K562 (cell line): ENCODE measurements around the gene CTNNA3. TPM values are rescaled to one million over a fixed set of nuclear protein-coding genes. Genes with fewer than 3 reads are reported as not detected.

ENCODE experiments used
- ATAC-seq: fragments of 200-7000 bp; cut with Tn5 transposase; 3 replicates; pipeline ENCODE4 v1.9.1; 2020; ENCODE audit warnings: moderate library complexity
- BruUV-seq: library from RNA; stranded (reverse); fragments of 400-500 nt; replicated peaks from 2 replicates; lab custom pipeline; 2021; lab: Mats Ljungman, UMichigan
- CTCF ChIA-PET: fragments of 300-600 bp; formaldehyde crosslinking; extraction: SDS; loops from one replicate; lab custom pipeline; 2021; ENCODE audit warnings: low intra/inter-chr PET ratio; lab: Yijun Ruan, JAX
- POLR2A ChIA-PET: fragments of 300-600, 350-650 bp; sonication (Branson Sonifier 250); formaldehyde crosslinking; extraction: SDS; loops from one replicate; lab custom pipeline; 2021; ENCODE audit warnings: antibody characterized with exemption, inconsistent platforms; lab: Yijun Ruan, JAX
- DNase-seq, 4 experiments: peaks; one replicate each; pipeline versions ENCODE4 v3.0.0 to v3.0.0-alpha.2; 2011 to 2018; ENCODE audit warnings: low spot score in 3 of 4, mixed read lengths in 3 of 4; ENCODE audit errors: extremely low read depth in 1 of 4
- FAIRE-seq: peaks from 2 replicates; lab custom pipeline; 2011; peaks lifted over from hg19 to GRCh38; lab: Jason Lieb, UNC
- H2AFZ ChIP-seq: 2 replicates; pipeline ENCODE4 v1.6.0; 2011; ENCODE audit warnings: low read depth, low read length, control low read depth, inconsistent platforms
- H3K27ac ChIP-seq: fragments of 200-600 bp; 3 replicates; pipeline ENCODE4 v1.8.0; 2011; ENCODE audit warnings: low read depth, mild to moderate bottlenecking, control low read depth, inconsistent platforms, low read length, moderate library complexity, mixed read lengths; ENCODE audit errors: extremely low read depth
- H3K27me3 ChIP-seq, 2 experiments: fragments of 300-600 bp in 1 of 2; 2 replicates in 1 of 2; 3 replicates in 1 of 2; pipeline versions ENCODE4 v1.6.0 to v1.8.0; 2011; ENCODE audit warnings: inconsistent platforms in 2 of 2, low read length in 2 of 2, mild to moderate bottlenecking in 1 of 2, mixed read lengths in 1 of 2, moderate library complexity in 1 of 2; ENCODE audit not compliant: control insufficient read depth in 2 of 2, insufficient read depth in 2 of 2
- H3K36me3 ChIP-seq: fragments of 300-600 bp; 3 replicates; pipeline ENCODE4 v1.8.0; 2011; ENCODE audit warnings: mild to moderate bottlenecking, low read length, inconsistent platforms; ENCODE audit not compliant: control insufficient read depth, insufficient read depth
- H3K4me1 ChIP-seq, 2 experiments: fragments of 200-600 bp in 1 of 2; replicated peaks in 1 of 2; 2 replicates in 1 of 2; 3 replicates in 1 of 2; pipeline versions ENCODE4 v1.5.1 to v1.8.0; 2011; ENCODE audit warnings: inconsistent platforms in 2 of 2, low read length in 2 of 2, mild to moderate bottlenecking in 1 of 2, mixed read lengths in 1 of 2, moderate library complexity in 1 of 2; ENCODE audit not compliant: control insufficient read depth in 2 of 2, insufficient read depth in 2 of 2
- H3K4me2 ChIP-seq: 2 replicates; pipeline ENCODE4 v1.6.1; 2011; ENCODE audit warnings: low read length, control low read depth, inconsistent platforms, mixed read lengths; ENCODE audit not compliant: insufficient read depth
- H3K4me3 ChIP-seq: fragments of 200-600 bp; sonication (generic), shearing (Covaris generic); 2 replicates; pipeline ENCODE4 v1.5.1; 2016; ENCODE audit warnings: control low read depth, inconsistent platforms
- H3K79me2 ChIP-seq: fragments of 200-600 bp; 3 replicates; pipeline ENCODE4 v1.8.0; 2011; ENCODE audit warnings: low read length, inconsistent platforms; ENCODE audit not compliant: control insufficient read depth, insufficient read depth
- H3K9ac ChIP-seq, 2 experiments: 2 replicates each; pipeline versions ENCODE4 v1.6.0 to v1.6.1; 2011; ENCODE audit warnings: low read depth in 2 of 2, low read length in 2 of 2, control low read depth in 1 of 2, inconsistent platforms in 1 of 2, mild to moderate bottlenecking in 1 of 2, mixed read lengths in 1 of 2; ENCODE audit not compliant: insufficient read depth in 1 of 2
- H3K9me1 ChIP-seq: one replicate; pipeline ENCODE4 v1.6.0; 2011; ENCODE audit warnings: inconsistent platforms, mild to moderate bottlenecking, low read length, moderate library complexity; ENCODE audit not compliant: control insufficient read depth, insufficient read depth
- H3K9me3 ChIP-seq: replicated peaks from 2 replicates; pipeline ENCODE4 v1.5.1; 2011; ENCODE audit warnings: low read depth, low read length, inconsistent platforms; ENCODE audit not compliant: control insufficient read depth, insufficient read depth
- H4K20me1 ChIP-seq: replicated peaks from 2 replicates; pipeline ENCODE4 v1.6.1; 2011; ENCODE audit warnings: low read length, inconsistent platforms, mixed read lengths; ENCODE audit not compliant: control insufficient read depth, insufficient read depth
- HINFP ChIP-seq: fragments of 450-650 bp; conservative IDR thresholded peaks from 2 replicates; pipeline ENCODE4 v1.6.1; 2016; ENCODE audit warnings: missing genetic modification characterization, low read depth, mild to moderate bottlenecking, control low read depth, missing compliant biosample characterization
- HMBOX1 ChIP-seq: sonication (generic); IDR thresholded peaks from 2 replicates; pipeline ENCODE4 v1.6.1; 2016
- JUN ChIP-seq, 2 experiments: sonication (generic) in 1 of 2; formaldehyde crosslinking in 1 of 2; IDR thresholded peaks; 2 replicates each; pipeline versions ENCODE4 v1.6.1 to v1.8.0; 2012 to 2022; ENCODE audit warnings: borderline replicate concordance in 2 of 2, mild to moderate bottlenecking in 2 of 2, improper control_type of control experiment in 1 of 2, low read depth in 1 of 2, low read length in 1 of 2, missing genetic modification reagents in 1 of 2
- MCM5 ChIP-seq: fragments of 450-650 bp; IDR thresholded peaks from 2 replicates; pipeline ENCODE4 v1.6.1; 2016; ENCODE audit warnings: low read depth
- MIER1 ChIP-seq: fragments of 450-650 bp; IDR thresholded peaks from 2 replicates; pipeline ENCODE4 v1.6.1; 2016; ENCODE audit warnings: antibody characterized with exemption, mild to moderate bottlenecking, low read depth
- NCOA4 ChIP-seq: fragments of 450-650 bp; IDR thresholded peaks from 2 replicates; pipeline ENCODE4 v1.6.1; 2018; ENCODE audit warnings: mild to moderate bottlenecking; ENCODE audit not compliant: partially characterized antibody
- SMARCA4 ChIP-seq: fragments of 450-650 bp; IDR thresholded peaks from 2 replicates; pipeline ENCODE4 v1.6.1; 2016
- ZNF239 ChIP-seq: fragments of 250-450 bp; sonication (Bioruptor Pico); IDR thresholded peaks from 2 replicates; pipeline ENCODE4 v1.4.0; 2020; ENCODE audit warnings: mild to moderate bottlenecking
- WGBS: fragments of 100-300 bp; shearing (Covaris generic); methylation state at CpG from one replicate; pipeline ENCODE4 v1.1.6; 2016; ENCODE audit warnings: low coverage, mixed read lengths; ENCODE audit not compliant: insufficient coverage; ENCODE audit errors: missing lambda C conversion rate; 5-methylcytosine and 5-hydroxymethylcytosine counted together
- in situ Hi-C: fragments of 300-500 bp; cut with MboI; formaldehyde crosslinking; loops from 4 replicates; pipeline ENCODE4 v1.15.0; 2018; ENCODE audit warnings: inconsistent platforms, mixed read lengths
- intact Hi-C: fragments of 100-400 bp; cut with micrococcal nuclease; formaldehyde crosslinking; loops from 2 replicates; pipeline ENCODE4 v1.14.2; 2022
- polyA plus RNA-seq, 8 experiments: library from polyadenylated mRNA; depleted of rRNA in 4 of 8; stranded (reverse) in 5 of 8; unstranded in 3 of 8; fragments of >200 nt; fragmentation: Nextera tagmentation in 2 of 8; fragmentation: Illumina TruSeq in 1 of 8; extraction: Ambion mirVana in 2 of 8; extraction: Trizol in 1 of 8; gene quantifications; 2 replicates each; pipeline versions ENCODE4 v1.2.1 to v1.2.3, GENCODE V29; 2011 to 2014; ENCODE audit warnings: inconsistent platforms in 1 of 8, missing spikeins in 1 of 8
- total RNA-seq, 7 experiments: library from RNA; depleted of rRNA in 6 of 7; stranded (reverse); fragments of >200 nt in 6 of 7; fragmentation: Illumina TruSeq in 2 of 7; extraction: Trizol in 2 of 7; gene quantifications; 2 replicates each; pipeline versions ENCODE4 v1.2.1 to v1.2.3, GENCODE V29; 2011 to 2021; ENCODE audit warnings: low replicate concordance in 1 of 7
- TF ChIP-seq, protein P1 (sequence below): fragments of 450-650 bp; IDR thresholded peaks from 2 replicates; pipeline ENCODE4 v1.6.1; 2016; ENCODE audit warnings: mild to moderate bottlenecking, moderate library complexity

The CTNNA3 gene
- total and polyA plus RNA-seq, 9 of the 15 experiments (the other 6 are each of a cell fraction or from before 2014, with no cell fraction given) = 0.04 TPM; not detected in 8

GRCh38 chr10:66713387-66713786 lies 982.6 kb downstream of the CTNNA3 start:
- H3K9me3 ChIP-seq = no peaks in the 10 kb centered on the region; the same call in 1 of the 2 replicates
- ChIA-PET CTCF (no interaction called here), POLR2A (no interaction called here)
- H2AFZ ChIP-seq = no peak overlapping the region
- no peaks in the 10 kb centered on the region for H3K27me3 ChIP-seq
- H3K4me1 ChIP-seq = no peaks in the 10 kb centered on the region
- no peak for FAIRE-seq
- no peak for ATAC-seq
- no peaks in the 10 kb centered on the region for H3K9me1 ChIP-seq
- no peak overlapping the region for H3K4me2 ChIP-seq
- no peaks in the 10 kb centered on the region for H3K36me3 ChIP-seq
- in situ Hi-C loops = no loop called here
- H3K79me2 ChIP-seq = no peaks in the 10 kb centered on the region
- H3K9ac ChIP-seq = no peak overlapping the region
- WGBS = 0% methylated on average over 1 of the region's 1 CpG
- BruUV-seq = no TSS peak
- DNase-seq = no peak
- H3K27ac ChIP-seq = no peak overlapping the region
- no peaks in the 10 kb centered on the region for H4K20me1 ChIP-seq
- H3K4me3 ChIP-seq = no peak overlapping the region
- intact Hi-C loops = no loop called here
- TF ChIP-seq, protein P1, sequence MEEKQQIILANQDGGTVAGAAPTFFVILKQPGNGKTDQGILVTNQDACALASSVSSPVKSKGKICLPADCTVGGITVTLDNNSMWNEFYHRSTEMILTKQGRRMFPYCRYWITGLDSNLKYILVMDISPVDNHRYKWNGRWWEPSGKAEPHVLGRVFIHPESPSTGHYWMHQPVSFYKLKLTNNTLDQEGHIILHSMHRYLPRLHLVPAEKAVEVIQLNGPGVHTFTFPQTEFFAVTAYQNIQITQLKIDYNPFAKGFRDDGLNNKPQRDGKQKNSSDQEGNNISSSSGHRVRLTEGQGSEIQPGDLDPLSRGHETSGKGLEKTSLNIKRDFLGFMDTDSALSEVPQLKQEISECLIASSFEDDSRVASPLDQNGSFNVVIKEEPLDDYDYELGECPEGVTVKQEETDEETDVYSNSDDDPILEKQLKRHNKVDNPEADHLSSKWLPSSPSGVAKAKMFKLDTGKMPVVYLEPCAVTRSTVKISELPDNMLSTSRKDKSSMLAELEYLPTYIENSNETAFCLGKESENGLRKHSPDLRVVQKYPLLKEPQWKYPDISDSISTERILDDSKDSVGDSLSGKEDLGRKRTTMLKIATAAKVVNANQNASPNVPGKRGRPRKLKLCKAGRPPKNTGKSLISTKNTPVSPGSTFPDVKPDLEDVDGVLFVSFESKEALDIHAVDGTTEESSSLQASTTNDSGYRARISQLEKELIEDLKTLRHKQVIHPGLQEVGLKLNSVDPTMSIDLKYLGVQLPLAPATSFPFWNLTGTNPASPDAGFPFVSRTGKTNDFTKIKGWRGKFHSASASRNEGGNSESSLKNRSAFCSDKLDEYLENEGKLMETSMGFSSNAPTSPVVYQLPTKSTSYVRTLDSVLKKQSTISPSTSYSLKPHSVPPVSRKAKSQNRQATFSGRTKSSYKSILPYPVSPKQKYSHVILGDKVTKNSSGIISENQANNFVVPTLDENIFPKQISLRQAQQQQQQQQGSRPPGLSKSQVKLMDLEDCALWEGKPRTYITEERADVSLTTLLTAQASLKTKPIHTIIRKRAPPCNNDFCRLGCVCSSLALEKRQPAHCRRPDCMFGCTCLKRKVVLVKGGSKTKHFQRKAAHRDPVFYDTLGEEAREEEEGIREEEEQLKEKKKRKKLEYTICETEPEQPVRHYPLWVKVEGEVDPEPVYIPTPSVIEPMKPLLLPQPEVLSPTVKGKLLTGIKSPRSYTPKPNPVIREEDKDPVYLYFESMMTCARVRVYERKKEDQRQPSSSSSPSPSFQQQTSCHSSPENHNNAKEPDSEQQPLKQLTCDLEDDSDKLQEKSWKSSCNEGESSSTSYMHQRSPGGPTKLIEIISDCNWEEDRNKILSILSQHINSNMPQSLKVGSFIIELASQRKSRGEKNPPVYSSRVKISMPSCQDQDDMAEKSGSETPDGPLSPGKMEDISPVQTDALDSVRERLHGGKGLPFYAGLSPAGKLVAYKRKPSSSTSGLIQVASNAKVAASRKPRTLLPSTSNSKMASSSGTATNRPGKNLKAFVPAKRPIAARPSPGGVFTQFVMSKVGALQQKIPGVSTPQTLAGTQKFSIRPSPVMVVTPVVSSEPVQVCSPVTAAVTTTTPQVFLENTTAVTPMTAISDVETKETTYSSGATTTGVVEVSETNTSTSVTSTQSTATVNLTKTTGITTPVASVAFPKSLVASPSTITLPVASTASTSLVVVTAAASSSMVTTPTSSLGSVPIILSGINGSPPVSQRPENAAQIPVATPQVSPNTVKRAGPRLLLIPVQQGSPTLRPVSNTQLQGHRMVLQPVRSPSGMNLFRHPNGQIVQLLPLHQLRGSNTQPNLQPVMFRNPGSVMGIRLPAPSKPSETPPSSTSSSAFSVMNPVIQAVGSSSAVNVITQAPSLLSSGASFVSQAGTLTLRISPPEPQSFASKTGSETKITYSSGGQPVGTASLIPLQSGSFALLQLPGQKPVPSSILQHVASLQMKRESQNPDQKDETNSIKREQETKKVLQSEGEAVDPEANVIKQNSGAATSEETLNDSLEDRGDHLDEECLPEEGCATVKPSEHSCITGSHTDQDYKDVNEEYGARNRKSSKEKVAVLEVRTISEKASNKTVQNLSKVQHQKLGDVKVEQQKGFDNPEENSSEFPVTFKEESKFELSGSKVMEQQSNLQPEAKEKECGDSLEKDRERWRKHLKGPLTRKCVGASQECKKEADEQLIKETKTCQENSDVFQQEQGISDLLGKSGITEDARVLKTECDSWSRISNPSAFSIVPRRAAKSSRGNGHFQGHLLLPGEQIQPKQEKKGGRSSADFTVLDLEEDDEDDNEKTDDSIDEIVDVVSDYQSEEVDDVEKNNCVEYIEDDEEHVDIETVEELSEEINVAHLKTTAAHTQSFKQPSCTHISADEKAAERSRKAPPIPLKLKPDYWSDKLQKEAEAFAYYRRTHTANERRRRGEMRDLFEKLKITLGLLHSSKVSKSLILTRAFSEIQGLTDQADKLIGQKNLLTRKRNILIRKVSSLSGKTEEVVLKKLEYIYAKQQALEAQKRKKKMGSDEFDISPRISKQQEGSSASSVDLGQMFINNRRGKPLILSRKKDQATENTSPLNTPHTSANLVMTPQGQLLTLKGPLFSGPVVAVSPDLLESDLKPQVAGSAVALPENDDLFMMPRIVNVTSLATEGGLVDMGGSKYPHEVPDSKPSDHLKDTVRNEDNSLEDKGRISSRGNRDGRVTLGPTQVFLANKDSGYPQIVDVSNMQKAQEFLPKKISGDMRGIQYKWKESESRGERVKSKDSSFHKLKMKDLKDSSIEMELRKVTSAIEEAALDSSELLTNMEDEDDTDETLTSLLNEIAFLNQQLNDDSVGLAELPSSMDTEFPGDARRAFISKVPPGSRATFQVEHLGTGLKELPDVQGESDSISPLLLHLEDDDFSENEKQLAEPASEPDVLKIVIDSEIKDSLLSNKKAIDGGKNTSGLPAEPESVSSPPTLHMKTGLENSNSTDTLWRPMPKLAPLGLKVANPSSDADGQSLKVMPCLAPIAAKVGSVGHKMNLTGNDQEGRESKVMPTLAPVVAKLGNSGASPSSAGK = no peak
- TF ChIP-seq MCM5 = no peak
- TF ChIP-seq NCOA4 = no peak
- no peak for TF ChIP-seq SMARCA4
- no peak for TF ChIP-seq JUN (IDR thresholded peaks at IDR 0.05; ENCODE audit: borderline replicate concordance, low read depth, low read length)
- TF ChIP-seq JUN (CRISPR knock-in tag; IDR thresholded peaks at IDR 0.05; ENCODE audit: borderline replicate concordance) = no peak
- TF ChIP-seq ZNF239 = no peak
- TF ChIP-seq HINFP = no peak
- TF ChIP-seq MIER1 = no peak
- TF ChIP-seq HMBOX1 = no peak
